AML-193 (cell line): ENCODE data around the gene P3H4.

Source experiments
- DNase-seq, 2 experiments: peaks; one replicate each; lab custom pipeline; 2025; lab: John Stamatoyannopoulos, UW

The P3H4 gene

DNA sequence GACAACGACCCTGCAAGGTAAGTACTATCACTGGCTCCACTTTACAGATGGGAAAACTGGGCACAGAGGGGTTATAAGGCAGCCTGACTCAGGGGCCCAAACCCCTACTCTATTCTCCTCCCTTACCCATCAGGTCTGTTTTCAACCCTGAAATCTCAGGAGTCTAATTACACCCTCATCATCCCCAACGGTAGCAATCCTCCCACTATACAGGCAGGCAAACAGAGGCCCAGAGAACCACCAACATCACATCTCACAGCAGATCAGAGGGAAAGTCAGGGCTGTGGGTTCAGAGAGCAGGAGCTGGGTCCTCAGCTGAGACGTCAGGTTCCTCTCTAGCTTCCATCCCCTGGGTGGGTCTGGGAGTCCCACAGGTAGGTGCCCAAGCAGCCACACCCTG, 41.8 kb downstream of the P3H4 start:
- no peak for DNase-seq

GRCh38 chr17:41769346-41769862, 42.3 kb downstream of the P3H4 start:
- DNase-seq = no peak

DNA sequence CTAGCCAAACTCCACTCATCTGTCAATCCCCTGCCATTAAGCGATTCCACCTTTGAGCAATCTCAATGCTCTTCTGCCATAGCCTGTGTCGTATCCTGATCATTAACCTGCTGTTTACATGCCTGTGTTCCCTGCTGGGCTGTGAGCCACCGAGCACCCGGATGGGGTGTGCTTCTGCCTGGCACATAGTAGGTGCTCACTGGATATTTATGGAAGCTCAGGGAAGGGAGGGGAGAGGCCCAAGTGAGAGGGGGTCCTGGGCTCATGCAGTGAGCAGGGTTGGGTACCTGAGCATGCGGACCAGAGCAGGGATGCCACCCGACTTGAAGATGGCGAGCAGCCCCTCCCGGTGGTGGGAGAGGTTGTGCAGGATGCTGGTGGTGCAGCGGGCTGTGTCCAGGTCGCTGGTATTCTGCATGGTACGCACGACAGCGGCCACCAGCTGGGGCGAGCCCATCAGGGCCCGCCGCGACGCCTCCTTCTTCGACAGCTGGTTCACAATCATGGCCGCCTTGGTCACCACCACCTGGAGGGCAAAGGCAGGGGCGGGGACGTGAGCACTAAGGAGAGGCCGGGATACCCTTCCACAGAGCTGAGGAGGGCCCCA, 43.0 kb downstream of the P3H4 start:
- DNase-seq = no peak

GRCh38 chr17:41767324-41768042, 44.3 kb downstream of the P3H4 start:
- DNase-seq = no peak

DNA sequence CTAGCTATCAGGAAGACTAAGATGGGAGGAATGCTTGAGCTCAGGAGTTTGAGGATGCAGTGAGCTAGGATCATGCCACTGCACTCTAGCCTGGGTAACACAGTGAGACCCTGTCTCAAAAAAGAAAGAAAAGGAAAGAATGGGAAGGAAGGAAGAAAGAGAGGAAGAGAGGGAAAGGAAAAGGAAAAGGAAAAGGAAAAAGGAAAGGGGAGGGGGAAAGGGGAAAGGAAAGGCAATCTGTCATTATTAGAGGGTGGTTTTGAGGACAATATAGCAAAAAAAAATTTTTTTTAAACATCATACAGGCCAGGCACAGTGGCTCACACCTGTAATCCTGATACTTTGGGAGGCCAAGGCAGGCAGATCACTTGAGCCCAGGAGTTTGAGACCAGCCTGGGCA, 45.6 kb downstream of the P3H4 start:
- no peak for DNase-seq

DNA sequence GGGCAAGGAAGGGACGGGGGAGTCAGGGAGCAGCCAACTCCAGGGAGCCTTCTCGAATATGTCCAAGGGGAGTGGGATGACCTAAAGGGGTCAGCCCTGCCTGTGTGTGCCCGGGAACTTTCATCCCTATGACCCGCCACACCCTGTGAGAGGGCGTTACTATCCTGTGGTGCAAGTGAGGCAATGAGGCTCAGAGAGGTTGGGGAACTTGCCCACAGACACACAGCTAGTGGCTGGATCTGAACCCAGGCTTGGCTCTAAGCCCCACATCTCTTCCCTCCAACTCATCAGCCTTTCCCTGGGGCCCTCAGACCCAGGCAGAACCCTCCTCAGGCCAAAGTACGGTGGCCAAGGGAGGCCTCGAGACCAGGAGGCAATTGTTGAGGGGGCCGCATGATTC, 48.4 kb downstream of the P3H4 start:
- DNase-seq = no peak

GRCh38 chr17:41762841-41763240, 48.9 kb downstream of the P3H4 start:
- no peak for DNase-seq

GRCh38 chr17:41762391-41762790, 49.4 kb downstream of the P3H4 start:
- DNase-seq = no peak

GRCh38 chr17:41760878-41761277, 50.9 kb downstream of the P3H4 start:
- DNase-seq = no peak

DNA sequence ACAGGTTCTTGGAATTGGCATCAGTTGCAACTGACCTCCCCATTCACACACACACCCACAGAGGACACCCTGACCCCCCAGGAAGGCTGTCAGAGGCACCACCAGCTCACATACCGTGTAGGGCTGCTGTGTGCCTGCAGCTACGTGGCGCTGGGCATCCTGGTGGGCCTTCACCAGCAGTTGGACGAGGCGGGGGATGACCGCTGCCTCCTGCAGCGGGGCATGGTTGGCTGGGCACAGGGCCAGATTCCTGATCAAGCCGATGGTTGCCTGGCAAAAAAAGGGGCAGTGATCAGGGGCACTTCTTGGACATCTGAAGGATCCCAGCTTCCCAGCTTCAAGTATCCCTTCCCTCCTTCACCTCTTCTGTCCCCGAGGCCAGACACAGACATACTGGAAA, 53.1 kb downstream of the P3H4 start:
- DNase-seq = no peak

- no peak for DNase-seq
These were observed 57.7 kb downstream of the P3H4 start for GRCh38 chr17:41754066-41754465.
